Caco-2 (cell line): ENCODE data around the gene RABGEF1. TPM values are rescaled to one million over a fixed set of nuclear protein-coding genes. Genes with fewer than 3 reads are reported as not detected.

ENCODE experiments used
- BruUV-seq: library from RNA; stranded (reverse); fragments of 400-500 nt; replicated peaks from 2 replicates; lab custom pipeline; 2021; lab: Mats Ljungman, UMichigan
- CTCF ChIA-PET: fragments of 300-600 bp; sonication (Branson Sonifier 250); formaldehyde crosslinking; loops from one replicate; lab custom pipeline; 2022; ENCODE audit warnings: antibody characterized with exemption; lab: Charles Lee
- POLR2A ChIA-PET: fragments of 300-600 bp; sonication (Branson Sonifier 250); formaldehyde crosslinking; loops from one replicate; lab custom pipeline; 2022; ENCODE audit warnings: antibody characterized with exemption; lab: Charles Lee
- DNase-seq, 2 experiments: peaks; one replicate each; pipeline versions ENCODE4 v3.0.0 to v3.0.0-alpha.2; 2020 to 2022
- H3K27me3 ChIP-seq: replicated peaks from 2 replicates; pipeline ENCODE4 v1.6.0; 2011; ENCODE audit warnings: low read length; ENCODE audit not compliant: control insufficient read depth, insufficient read depth
- H3K36me3 ChIP-seq: 2 replicates; pipeline ENCODE4 v1.5.1; 2011; ENCODE audit warnings: low read length; ENCODE audit not compliant: control insufficient read depth, insufficient read depth
- H3K4me1 ChIP-seq: fragments of 250-450 bp; sonication (Bioruptor Pico); 2 replicates; pipeline ENCODE4 v1.5.1; 2020; ENCODE audit warnings: mild to moderate bottlenecking
- H3K4me3 ChIP-seq: 2 replicates; pipeline ENCODE4 v1.5.1; 2011; ENCODE audit warnings: low read depth, mild to moderate bottlenecking, control low read depth, low read length
- H3K9me3 ChIP-seq: fragments of 250-450 bp; sonication (Bioruptor Pico); 2 replicates; pipeline ENCODE4 v1.5.1; 2020; ENCODE audit warnings: mild to moderate bottlenecking, moderate library complexity
- H3K27ac Mint-ChIP-seq: one replicate; pipeline ENCODE4 v1.8.0; 2022; ENCODE audit warnings: mixed read lengths; ENCODE audit not compliant: unreplicated experiment
- H3K27me3 Mint-ChIP-seq: one replicate; pipeline ENCODE4 v1.8.0; 2022; ENCODE audit warnings: mixed read lengths; ENCODE audit not compliant: insufficient read depth, unreplicated experiment
- H3K36me3 Mint-ChIP-seq: one replicate; pipeline ENCODE4 v1.8.0; 2022; ENCODE audit warnings: mild to moderate bottlenecking, mixed read lengths; ENCODE audit not compliant: insufficient read depth, unreplicated experiment
- H3K4me1 Mint-ChIP-seq: one replicate; pipeline ENCODE4 v1.8.0; 2022; ENCODE audit warnings: low read depth, mixed read lengths; ENCODE audit not compliant: unreplicated experiment
- H3K4me3 Mint-ChIP-seq: one replicate; pipeline ENCODE4 v1.8.0; 2022; ENCODE audit warnings: mild to moderate bottlenecking, moderate library complexity, mixed read lengths; ENCODE audit not compliant: unreplicated experiment
- H3K9me3 Mint-ChIP-seq: one replicate; pipeline ENCODE4 v1.8.0; 2022; ENCODE audit warnings: mixed read lengths; ENCODE audit not compliant: unreplicated experiment
- intact Hi-C: fragments of 100-400 bp; cut with micrococcal nuclease; formaldehyde crosslinking; loops from one replicate; pipeline ENCODE4 v1.10.0; 2022; ENCODE audit not compliant: unreplicated experiment
- total RNA-seq: library from RNA; stranded (reverse); gene quantifications from 2 replicates; pipeline ENCODE4 v1.2.3, GENCODE V29; 2022
- TF ChIP-seq, protein P1 (sequence below), 2 experiments: fragments of 200-600 bp in 1 of 2; IDR thresholded peaks; 1 replicate in 1 of 2; 2 replicates in 1 of 2; pipeline versions ENCODE4 v1.5.1 to v1.8.0; 2011 to 2022; ENCODE audit warnings: antibody characterized with exemption in 1 of 2, control low read depth in 1 of 2, inconsistent platforms in 1 of 2, low read depth in 1 of 2, low read length in 1 of 2, mild to moderate bottlenecking in 1 of 2, moderate library complexity in 1 of 2; ENCODE audit not compliant: insufficient read depth in 1 of 2, severe bottlenecking in 1 of 2, unreplicated experiment in 1 of 2

RABGEF1 gene
- total RNA-seq, 1 experiment from 2014 or later, result 20.3 TPM

DNA sequence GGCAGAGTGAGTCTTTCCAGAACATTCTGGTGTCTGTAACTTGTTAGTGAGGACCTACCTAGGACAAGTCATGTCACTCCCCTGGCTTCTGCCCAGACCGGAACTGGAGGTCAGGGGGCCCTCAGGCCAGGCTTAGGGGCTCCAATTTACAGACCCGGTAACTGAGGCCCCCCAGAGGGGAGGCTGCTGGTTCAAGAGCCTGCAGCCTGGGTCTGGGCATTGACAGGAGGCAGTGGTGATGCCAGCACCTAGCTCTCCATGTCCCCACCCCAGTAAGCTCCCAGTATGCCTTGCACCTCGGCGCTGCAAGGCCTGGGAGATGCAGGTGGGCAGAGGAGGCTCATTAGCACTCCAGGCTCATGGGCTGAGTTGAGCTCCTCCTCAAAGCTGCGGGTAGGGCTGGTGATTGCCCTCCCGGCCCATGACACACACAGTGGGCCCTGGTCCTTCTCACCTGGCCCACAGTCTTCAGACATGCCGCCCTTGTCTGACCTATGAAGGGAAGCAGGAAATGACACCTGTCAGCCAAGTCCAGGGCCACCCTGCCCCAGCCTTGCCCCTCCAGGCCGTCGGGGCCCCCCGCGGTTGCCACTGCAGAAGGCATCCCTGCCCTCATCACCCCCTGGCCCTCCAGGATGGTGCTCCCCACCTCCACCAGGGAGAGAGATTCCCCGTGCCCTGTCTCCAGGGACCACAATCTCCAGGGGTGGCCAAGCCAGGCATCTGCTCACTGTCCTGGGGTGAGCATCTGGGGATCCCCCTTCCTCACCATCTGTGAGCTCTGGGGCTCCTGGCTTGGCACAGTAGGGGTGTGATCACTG is 92.2 kb downstream of the RABGEF1 start:
- no TSS peak for BruUV-seq
- Histone ChIP-seq H3K9me3 (no peaks in the 10 kb centered on the region), H3K27me3 (no peaks in the 10 kb centered on the region), H3K4me3 (no peak overlapping the region), H3K36me3 (no peaks in the 10 kb centered on the region), H3K4me1 (no peaks in the 10 kb centered on the region)
- H3K36me3 Mint-ChIP-seq, result peaks cover 4% of the 10 kb centered on the region
- ChIA-PET CTCF (interaction anchor here (0.6 kb wide), 2 partner anchors 50 to 71 kb away, joined by 3 to 5 read pairs; no protein-coding TSS in a partner anchor), POLR2A (no interaction called here)
- TF ChIP-seq, protein P1, sequence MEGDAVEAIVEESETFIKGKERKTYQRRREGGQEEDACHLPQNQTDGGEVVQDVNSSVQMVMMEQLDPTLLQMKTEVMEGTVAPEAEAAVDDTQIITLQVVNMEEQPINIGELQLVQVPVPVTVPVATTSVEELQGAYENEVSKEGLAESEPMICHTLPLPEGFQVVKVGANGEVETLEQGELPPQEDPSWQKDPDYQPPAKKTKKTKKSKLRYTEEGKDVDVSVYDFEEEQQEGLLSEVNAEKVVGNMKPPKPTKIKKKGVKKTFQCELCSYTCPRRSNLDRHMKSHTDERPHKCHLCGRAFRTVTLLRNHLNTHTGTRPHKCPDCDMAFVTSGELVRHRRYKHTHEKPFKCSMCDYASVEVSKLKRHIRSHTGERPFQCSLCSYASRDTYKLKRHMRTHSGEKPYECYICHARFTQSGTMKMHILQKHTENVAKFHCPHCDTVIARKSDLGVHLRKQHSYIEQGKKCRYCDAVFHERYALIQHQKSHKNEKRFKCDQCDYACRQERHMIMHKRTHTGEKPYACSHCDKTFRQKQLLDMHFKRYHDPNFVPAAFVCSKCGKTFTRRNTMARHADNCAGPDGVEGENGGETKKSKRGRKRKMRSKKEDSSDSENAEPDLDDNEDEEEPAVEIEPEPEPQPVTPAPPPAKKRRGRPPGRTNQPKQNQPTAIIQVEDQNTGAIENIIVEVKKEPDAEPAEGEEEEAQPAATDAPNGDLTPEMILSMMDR (IDR thresholded peaks at IDR 0.05; ENCODE audit: insufficient read depth in 1 of 2, low read depth in 1 of 2, low read length in 1 of 2, severe bottlenecking in 1 of 2, unreplicated experiment in 1 of 2), result no peak
- H3K9me3 Mint-ChIP-seq, result no peaks in the 10 kb centered on the region
- no peaks in the 10 kb centered on the region for H3K27me3 Mint-ChIP-seq
- intact Hi-C loops, result no loop called here
- H3K4me1 Mint-ChIP-seq, result no peaks in the 10 kb centered on the region
- no peak overlapping the region for H3K4me3 Mint-ChIP-seq
- DNase-seq, result peak in 1 of 2 experiments; percentile 27
- no peak overlapping the region for H3K27ac Mint-ChIP-seq

DNA sequence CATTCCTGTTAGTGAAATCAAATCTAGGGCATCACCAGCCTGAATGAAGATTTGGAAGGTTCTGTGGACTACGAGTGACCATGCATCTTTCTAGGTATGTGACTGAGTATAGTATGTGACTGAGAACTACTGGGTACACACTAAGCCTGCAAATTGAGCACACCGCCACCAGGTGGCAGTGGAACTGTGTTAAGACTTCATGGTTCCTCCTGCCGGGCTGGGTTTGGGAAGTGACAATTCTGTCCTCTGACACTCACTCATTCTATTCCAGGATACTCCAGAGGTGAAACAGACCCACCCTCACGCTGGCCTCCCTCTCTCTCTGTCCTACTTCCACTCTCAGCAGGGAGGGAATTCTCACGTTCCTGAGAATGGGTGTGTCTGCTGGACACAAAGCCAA is 96.5 kb downstream of the RABGEF1 start:
- no peaks in the 10 kb centered on the region for H3K4me1 ChIP-seq
- H3K4me1 Mint-ChIP-seq, result no peaks in the 10 kb centered on the region
- BruUV-seq, result no TSS peak
- no peaks in the 10 kb centered on the region for H3K27me3 ChIP-seq
- H3K4me3 Mint-ChIP-seq, result no peak overlapping the region
- no peaks in the 10 kb centered on the region for H3K36me3 ChIP-seq
- POLR2A ChIA-PET, result no interaction called here
- no peaks in the 10 kb centered on the region for H3K27me3 Mint-ChIP-seq
- H3K4me3 ChIP-seq, result no peak overlapping the region
- intact Hi-C loops, result loop anchor here (1.0 kb wide), 1 partner anchor 57 kb away; no protein-coding TSS in a partner anchor
- H3K27ac Mint-ChIP-seq, result no peak overlapping the region
- peak; percentile 54 to 61 for DNase-seq
- no peaks in the 10 kb centered on the region for H3K9me3 ChIP-seq
- H3K9me3 Mint-ChIP-seq, result no peaks in the 10 kb centered on the region
- no peaks in the 10 kb centered on the region for H3K36me3 Mint-ChIP-seq
- TF ChIP-seq, protein P1 (IDR thresholded peaks at IDR 0.05; ENCODE audit: insufficient read depth in 1 of 2, low read depth in 1 of 2, low read length in 1 of 2, severe bottlenecking in 1 of 2, unreplicated experiment in 1 of 2), result peak; percentile 49 to 59
- CTCF ChIA-PET, result no interaction called here

DNA sequence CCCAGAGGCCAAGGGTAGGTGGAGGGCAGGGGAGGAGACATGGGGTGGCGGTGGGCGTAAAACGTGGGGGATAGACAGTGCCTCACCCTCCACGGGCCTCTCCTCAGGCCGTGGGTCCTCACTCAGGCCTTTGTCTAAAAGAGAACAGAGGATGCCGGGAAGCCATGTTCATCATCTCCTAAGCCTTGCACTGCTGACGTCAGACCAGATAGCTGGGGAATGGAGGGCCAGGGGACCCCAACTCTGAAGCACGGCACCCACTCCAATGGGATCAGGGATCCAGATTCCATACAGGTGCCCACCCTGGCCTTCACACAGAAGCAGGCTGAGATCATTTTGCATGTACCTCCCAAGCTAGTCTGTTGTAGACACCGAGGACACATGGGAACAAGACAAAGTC is 97.1 kb downstream of the RABGEF1 start:
- H3K4me3 Mint-ChIP-seq, result no peak overlapping the region
- no TSS peak for BruUV-seq
- H3K9me3 Mint-ChIP-seq, result no peaks in the 10 kb centered on the region
- intact Hi-C loops, result loop anchor here (1.0 kb wide), 1 partner anchor 57 kb away; no protein-coding TSS in a partner anchor
- no peaks in the 10 kb centered on the region for H3K36me3 Mint-ChIP-seq
- ChIA-PET POLR2A (no interaction called here), CTCF (no interaction called here)
- TF ChIP-seq, protein P1 (IDR thresholded peaks at IDR 0.05; ENCODE audit: insufficient read depth in 1 of 2, low read depth in 1 of 2, low read length in 1 of 2, severe bottlenecking in 1 of 2, unreplicated experiment in 1 of 2), result no peak
- Histone ChIP-seq H3K27me3 (no peaks in the 10 kb centered on the region), H3K9me3 (no peaks in the 10 kb centered on the region), H3K4me1 (no peaks in the 10 kb centered on the region), H3K4me3 (no peak overlapping the region), H3K36me3 (no peaks in the 10 kb centered on the region)
- H3K4me1 Mint-ChIP-seq, result no peaks in the 10 kb centered on the region
- no peak overlapping the region for H3K27ac Mint-ChIP-seq
- no peaks in the 10 kb centered on the region for H3K27me3 Mint-ChIP-seq
- no peak for DNase-seq
